Measurements from ENCODE around the gene ENDOD1.
"Not testable (repeated sequence)": the region's sequence is repeated elsewhere in the genome, so short reads cannot be mapped to it uniquely, and the experiment has no call there.

The ENDOD1 gene

GRCh38 chr11:95089620-95090542 is at the start of gene ENDOD1:
TSS of gene ENDOD1 (plus strand) at chr11:95089846. CDS start at chr11:95089928, 82 bp downstream.
- DNase-seq = no peak

- no peak for DNase-seq
Observed at GRCh38 chr11:95042239-95042638, 47.4 kb upstream of the ENDOD1 start.

- DNase-seq = no peak
Observed at GRCh38 chr11:95042906-95043305, 46.7 kb upstream of the ENDOD1 start.

- no peak for DNase-seq
Observed at GRCh38 chr11:95044010-95044409, 45.6 kb upstream of the ENDOD1 start.

- DNase-seq = no peak
Observed at GRCh38 chr11:95045812-95046211, 43.8 kb upstream of the ENDOD1 start.

- DNase-seq = not testable (repeated sequence)
Observed at GRCh38 chr11:95049122-95049521, 40.5 kb upstream of the ENDOD1 start, which contains the start of gene KDM4F. TSS of gene KDM4F (plus strand) at chr11:95049422.

- no peak for DNase-seq
Observed at GRCh38 chr11:95050595-95051202, 38.9 kb upstream of the ENDOD1 start.

- no peak for DNase-seq
Observed at GRCh38 chr11:95054356-95054755, 35.3 kb upstream of the ENDOD1 start.

GRCh38 chr11:95055283-95055897 is 34.3 kb upstream of the ENDOD1 start:
- no peak for DNase-seq

GRCh38 chr11:95057959-95058358 is 31.7 kb upstream of the ENDOD1 start:
- no peak for DNase-seq

- DNase-seq = no peak
Observed at GRCh38 chr11:95058621-95059020, 31.0 kb upstream of the ENDOD1 start.

GRCh38 chr11:95059046-95059445 is 30.6 kb upstream of the ENDOD1 start:
- DNase-seq = no peak

- DNase-seq = no peak
Observed at GRCh38 chr11:95065336-95065735, 24.3 kb upstream of the ENDOD1 start.

GRCh38 chr11:95066716-95067038 is 23.0 kb upstream of the ENDOD1 start, which contains the start of gene SRSF8:
TSS of gene SRSF8 (plus strand) at chr11:95066919. CDS start at chr11:95067227, 308 bp downstream.
- no peak for DNase-seq

- peak; percentile 32 for DNase-seq
Observed at GRCh38 chr11:95067039-95067840, 22.4 kb upstream of the ENDOD1 start.

- DNase-seq = no peak
Observed at GRCh38 chr11:95067841-95068219, 21.8 kb upstream of the ENDOD1 start.

- peak; percentile 42 for DNase-seq
Observed at GRCh38 chr11:95068549-95068948, 21.1 kb upstream of the ENDOD1 start.

- peak; percentile 34 for DNase-seq
Observed at GRCh38 chr11:95070471-95070870, 19.2 kb upstream of the ENDOD1 start.

- no peak for DNase-seq
Observed at GRCh38 chr11:95072948-95073347, 16.7 kb upstream of the ENDOD1 start.

- DNase-seq = no peak
Observed at GRCh38 chr11:95074792-95075563, 14.7 kb upstream of the ENDOD1 start.

GRCh38 chr11:95076416-95076815 is 13.2 kb upstream of the ENDOD1 start:
- no peak for DNase-seq

GRCh38 chr11:95076981-95077380 is 12.7 kb upstream of the ENDOD1 start:
- no peak for DNase-seq

All from NCI-H1694 treated with DMSO at 0.1 percent for 48 hours (cell line).